HepG2 (cell line): ENCODE data around the gene PDE4D. TPM values are rescaled to one million over a fixed set of nuclear protein-coding genes. Genes with fewer than 3 reads are reported as not detected.

Experiments
- ATAC-seq: fragments of 200-7000 bp; cut with Tn5 transposase; 3 replicates; pipeline ENCODE4 v1.9.1; 2020; ENCODE audit warnings: mild to moderate bottlenecking, moderate library complexity
- BruUV-seq: library from RNA; stranded (reverse); fragments of 400-500 nt; replicated peaks from 2 replicates; lab custom pipeline; 2021; lab: Mats Ljungman, UMichigan
- CTCF ChIA-PET: fragments of 300-600 bp; formaldehyde crosslinking; extraction: SDS; loops from one replicate; lab custom pipeline; 2021; ENCODE audit warnings: low total read pairs, inconsistent platforms, low intra/inter-chr PET ratio; lab: Yijun Ruan, JAX
- POLR2A ChIA-PET: fragments of 350-600 bp; sonication (Branson Sonifier 250); formaldehyde crosslinking; loops from one replicate; lab custom pipeline; 2020; ENCODE audit warnings: antibody characterized with exemption, inconsistent platforms; lab: Yijun Ruan, JAX
- DNase-seq: peaks from one replicate; pipeline ENCODE4 v3.0.0-alpha.2; 2015; ENCODE audit warnings: low spot score
- FAIRE-seq: peaks from 3 replicates; lab custom pipeline; 2011; peaks lifted over from hg19 to GRCh38; lab: Jason Lieb, UNC
- H2AFZ ChIP-seq: one replicate; pipeline ENCODE4 v1.6.1; 2011; ENCODE audit warnings: low read length, inconsistent platforms
- H3K27ac ChIP-seq: fragments of 300-600 bp; 3 replicates; pipeline ENCODE4 v1.8.0; 2011; ENCODE audit warnings: mixed run types, mild to moderate bottlenecking, mixed read lengths, low read length, inconsistent platforms; ENCODE audit not compliant: insufficient read depth; ENCODE audit errors: extremely low read length
- H3K27me3 ChIP-seq, 2 experiments: fragments of 200-600 bp in 1 of 2; 2 replicates in 1 of 2; 3 replicates in 1 of 2; pipeline versions ENCODE4 v1.6.0 to v1.8.0; 2011; ENCODE audit warnings: low read length in 2 of 2, mild to moderate bottlenecking in 2 of 2, moderate library complexity in 2 of 2, inconsistent platforms in 1 of 2; ENCODE audit not compliant: insufficient read depth in 2 of 2, control insufficient read depth in 1 of 2
- H3K36me3 ChIP-seq, 2 experiments: fragments of 200-600 bp in 1 of 2; replicated peaks in 1 of 2; 2 replicates in 1 of 2; 3 replicates in 1 of 2; pipeline versions ENCODE4 v1.5.1 to v1.8.0; 2011; ENCODE audit warnings: low read length in 2 of 2, inconsistent platforms in 1 of 2; ENCODE audit not compliant: insufficient read depth in 2 of 2, control insufficient read depth in 1 of 2
- H3K4me1 ChIP-seq: 2 replicates; pipeline ENCODE4 v1.5.1; 2012; ENCODE audit warnings: low read length, inconsistent platforms; ENCODE audit not compliant: insufficient read depth
- H3K4me2 ChIP-seq: 2 replicates; pipeline ENCODE4 v1.6.0; 2011; ENCODE audit warnings: low read depth, low read length, inconsistent platforms
- H3K4me3 ChIP-seq, 3 experiments: fragments of 200-600 bp in 1 of 3; sonication (generic), shearing (Covaris generic) in 1 of 3; replicated peaks in 1 of 3; 2 replicates each; pipeline ENCODE4 v1.5.1; 2011 to 2016; ENCODE audit warnings: low read length in 3 of 3, inconsistent platforms in 2 of 3, low read depth in 2 of 3, mild to moderate bottlenecking in 2 of 3, control low read depth in 1 of 3, mixed read lengths in 1 of 3; ENCODE audit not compliant: insufficient read depth in 1 of 3
- H3K79me2 ChIP-seq: one replicate; pipeline ENCODE4 v1.6.1; 2011; ENCODE audit warnings: low read length, inconsistent platforms; ENCODE audit not compliant: insufficient read depth
- H3K9ac ChIP-seq: 2 replicates; pipeline ENCODE4 v1.6.0; 2011; ENCODE audit warnings: mild to moderate bottlenecking, low read depth, low read length, inconsistent platforms; ENCODE audit not compliant: insufficient read depth
- H3K9me3 ChIP-seq: 2 replicates; pipeline ENCODE4 v1.5.1; 2012; ENCODE audit warnings: mild to moderate bottlenecking, low read length
- H4K20me1 ChIP-seq: 2 replicates; pipeline ENCODE4 v1.6.0; 2011; ENCODE audit warnings: inconsistent platforms, mild to moderate bottlenecking, low read length, moderate library complexity; ENCODE audit not compliant: insufficient read depth
- CC2D1A ChIP-seq: sonication (generic); formaldehyde crosslinking; IDR thresholded peaks from 2 replicates; pipeline ENCODE4 v1.8.1; 2023; ENCODE audit warnings: mild to moderate bottlenecking, missing genetic modification reagents
- HHEX ChIP-seq: IDR thresholded peaks from 2 replicates; pipeline ENCODE4 v1.6.1; 2016; ENCODE audit warnings: control low read depth
- IKZF4 ChIP-seq: sonication (generic); formaldehyde crosslinking; IDR thresholded peaks from 2 replicates; pipeline ENCODE4 v1.5.1; 2020; ENCODE audit warnings: borderline replicate concordance, mild to moderate bottlenecking, low read depth, missing genetic modification reagents; ENCODE audit errors: not compliant biosample characterization
- IKZF5 ChIP-seq: IDR thresholded peaks from 2 replicates; pipeline ENCODE4 v1.6.1; 2018; ENCODE audit warnings: missing genetic modification reagents, mild to moderate bottlenecking, missing compliant biosample characterization
- RFX1 ChIP-seq: fragments of 450-650 bp; IDR thresholded peaks from 2 replicates; pipeline ENCODE4 v1.6.1; 2017
- STAG1 ChIP-seq: sonication (generic); formaldehyde crosslinking; IDR thresholded peaks from 2 replicates; pipeline ENCODE4 v1.4.0; 2020; ENCODE audit warnings: missing genetic modification reagents
- ZNF292 ChIP-seq: sonication (generic); formaldehyde crosslinking; IDR thresholded peaks from 2 replicates; pipeline ENCODE4 v1.8.1; 2022; ENCODE audit warnings: mild to moderate bottlenecking, low read depth, missing genetic modification reagents, borderline replicate concordance
- ZNF614 ChIP-seq: IDR thresholded peaks from 2 replicates; pipeline ENCODE4 v1.6.1; 2018; ENCODE audit warnings: missing biosample characterization, missing genetic modification reagents, inconsistent platforms, borderline replicate concordance
- ZNF616 ChIP-seq: sonication (generic); formaldehyde crosslinking; IDR thresholded peaks from 2 replicates; pipeline ENCODE4 v1.5.0; 2020; ENCODE audit warnings: low read depth, mild to moderate bottlenecking, missing genetic modification reagents
- ZNF652 ChIP-seq: IDR thresholded peaks from 2 replicates; pipeline ENCODE4 v1.6.1; 2016; ENCODE audit warnings: low read depth, borderline replicate concordance
- WGBS: methylation state at CpG from one replicate; pipeline ENCODE4 v1.1.6; 2017; ENCODE audit warnings: low lambda C conversion rate; 5-methylcytosine and 5-hydroxymethylcytosine counted together
- in situ Hi-C: cut with HindIII; loops from 2 replicates; pipeline ENCODE4 v1.10.0; 2017; ENCODE audit warnings: low pct_unique_long_range_greater_than_20kb; ENCODE audit not compliant: extremely low pct_ligation_motif_present
- intact Hi-C: fragments of 100-400 bp; cut with micrococcal nuclease; formaldehyde crosslinking; loops from one replicate; pipeline ENCODE4 v1.10.0; 2022; ENCODE audit not compliant: unreplicated experiment
- polyA plus RNA-seq, 8 experiments: library from polyadenylated mRNA; depleted of rRNA in 3 of 8; stranded (reverse) in 7 of 8; unstranded in 1 of 8; fragments of >200 nt; fragmentation: Illumina TruSeq in 4 of 8; extraction: Trizol in 4 of 8; gene quantifications; 2 replicates each; pipeline versions ENCODE4 v1.2.1 to v1.2.3, GENCODE V29; 2011 to 2016; ENCODE audit warnings: low read depth in 4 of 8, missing spikeins in 1 of 8, mixed read lengths in 1 of 8; ENCODE audit not compliant: insufficient read depth in 1 of 8
- total RNA-seq, 5 experiments: library from RNA; depleted of rRNA; stranded (reverse); fragments of >200 nt; fragmentation: Illumina TruSeq; extraction: Trizol; gene quantifications; 2 replicates each; pipeline ENCODE4 v1.2.3, GENCODE V29; 2016; ENCODE audit warnings: low read depth in 1 of 5

The PDE4D gene
- total and polyA plus RNA-seq, 2 of the 13 experiments (the other 11 are each of a cell fraction or from before 2014, with no cell fraction given), result 7.0 to 12.2 TPM

- no peak overlapping the region for H3K9ac ChIP-seq
- H3K4me2 ChIP-seq, result no peak overlapping the region
- no peaks in the 10 kb centered on the region for H3K36me3 ChIP-seq
- CTCF ChIA-PET, result no interaction called here
- ATAC-seq (peak; percentile 48; the same call in 1 of the 3 replicates), DNase-seq (no peak)
- 0 out of 2 replicates have a peak, but pooled peaks cover 5% of the 10 kb centered on the region for H3K9me3 ChIP-seq
- POLR2A ChIA-PET, result no interaction called here
- H3K27ac ChIP-seq, result no peak overlapping the region
- intact Hi-C loops (no loop called here), in situ Hi-C loops (no loop called here)
- H3K79me2 ChIP-seq, result no peaks in the 10 kb centered on the region
- H3K4me1 ChIP-seq, result peaks cover 24% of the 10 kb centered on the region
- no peak overlapping the region for H2AFZ ChIP-seq
- TF ChIP-seq IKZF5 (no peak), ZNF614 (CRISPR knock-in tag) (no peak), RFX1 (no peak), ZNF292 (CRISPR knock-in tag) (no peak), HHEX (CRISPR knock-in tag) (no peak)
- TF ChIP-seq, all 625 proteins: peak for 0
- H4K20me1 ChIP-seq, result no peaks in the 10 kb centered on the region
- no peak overlapping the region for H3K4me3 ChIP-seq
- BruUV-seq, result no TSS peak
- no peaks in the 10 kb centered on the region for H3K27me3 ChIP-seq
- no peak for FAIRE-seq
- 79% methylated on average over 2 of the region's 2 CpGs for WGBS
Measured at GRCh38 chr5:59221769-59222168, 671.8 kb downstream of the PDE4D start.

- intact Hi-C loops, result no loop called here
- Histone ChIP-seq H3K9me3 (no peaks in the 10 kb centered on the region), H2AFZ (no peak overlapping the region), H3K36me3 (no peaks in the 10 kb centered on the region), H4K20me1 (no peaks in the 10 kb centered on the region), H3K79me2 (no peaks in the 10 kb centered on the region), H3K4me1 (peaks cover 24% of the 10 kb centered on the region), H3K27ac (no peak overlapping the region), H3K4me2 (no peak overlapping the region), H3K9ac (no peak overlapping the region), H3K27me3 (no peaks in the 10 kb centered on the region), H3K4me3 (no peak overlapping the region)
- BruUV-seq, result no TSS peak
- DNase-seq, result peak; percentile 8
- ChIA-PET CTCF (interaction anchor here (1.4 kb wide), 1 partner anchor 149 kb away, joined by 4 read pairs; no protein-coding TSS in a partner anchor), POLR2A (no interaction called here)
- 100% methylated on average over 2 of the region's 2 CpGs for WGBS
- no peak for ATAC-seq
- no peak for FAIRE-seq
- in situ Hi-C loops, result loop anchor here (10.0 kb wide), 1 partner anchor 126 kb away; no protein-coding TSS in a partner anchor
- no peak for TF ChIP-seq ZNF616
- TF ChIP-seq CC2D1A (CRISPR knock-in tag), result no peak
- no peak for TF ChIP-seq IKZF4 (CRISPR knock-in tag)
- TF ChIP-seq STAG1 (CRISPR knock-in tag), result peak; percentile 10; the same call in 1 of the 2 replicates
- TF ChIP-seq ZNF652 (CRISPR knock-in tag), result peak; percentile 84
Measured at GRCh38 chr5:59218424-59219045, 675.0 kb downstream of the PDE4D start.
